PFSK-1 (cell line): ENCODE data around the gene SSNA1.

ENCODE experiments used
- FOXP2 ChIP-seq: optimal IDR thresholded peaks from 2 replicates; pipeline ENCODE3; 2011; ENCODE audit warnings: borderline replicate concordance, control low read depth, inconsistent platforms; ENCODE audit not compliant: insufficient read depth; ENCODE audit errors: extremely low read length, extremely low read depth
- POLR2AphosphoS5 ChIP-seq: IDR thresholded peaks from 2 replicates; pipeline ENCODE4 v1.6.1; 2012; ENCODE audit warnings: low read depth, mild to moderate bottlenecking, control low read depth, low read length, moderate library complexity
- REST ChIP-seq, 2 experiments: IDR thresholded peaks; 2 replicates each; pipeline versions ENCODE4 v1.6.1 to v1.8.0; 2011 to 2012; ENCODE audit warnings: low read depth in 2 of 2, low read length in 2 of 2, control low read depth in 1 of 2, inconsistent platforms in 1 of 2, mild to moderate bottlenecking in 1 of 2, moderate library complexity in 1 of 2; ENCODE audit not compliant: insufficient read depth in 1 of 2
- SIN3A ChIP-seq: IDR thresholded peaks from 2 replicates; pipeline ENCODE4 v1.6.1; 2012; ENCODE audit warnings: mild to moderate bottlenecking, low read length, moderate library complexity, borderline replicate concordance; ENCODE audit not compliant: insufficient read depth
- TAF1 ChIP-seq: IDR thresholded peaks from 2 replicates; pipeline ENCODE4 v1.6.1; 2012; ENCODE audit warnings: low read length, control low read depth, borderline replicate concordance; ENCODE audit not compliant: insufficient read depth

The SSNA1 gene

GRCh38 chr9:137230705-137231371 lies 42.4 kb downstream of the SSNA1 start, which contains the start of gene SLC34A3:
Gene SLC34A3, plus strand, starts transcription at chr9:137230901. Its CDS starts 802 bp downstream, at chr9:137231703.
- no peak for TF ChIP-seq POLR2AphosphoS5
- no peak for TF ChIP-seq SIN3A
- no peak for TF ChIP-seq REST (IDR thresholded peaks at IDR 0.05; ENCODE audit: insufficient read depth in 1 of 2, low read depth in 2 of 2, low read length in 2 of 2)
- no peak for TF ChIP-seq FOXP2
- TF ChIP-seq TAF1: no peak

GRCh38 chr9:137231372-137232039 lies 43.0 kb downstream of the SSNA1 start:
- TF ChIP-seq TAF1: no peak
- no peak for TF ChIP-seq FOXP2
- TF ChIP-seq REST (IDR thresholded peaks at IDR 0.05; ENCODE audit: insufficient read depth in 1 of 2, low read depth in 2 of 2, low read length in 2 of 2): no peak
- no peak for TF ChIP-seq SIN3A
- TF ChIP-seq POLR2AphosphoS5: no peak

- TF ChIP-seq POLR2AphosphoS5: no peak
- TF ChIP-seq SIN3A: no peak
- TF ChIP-seq REST (IDR thresholded peaks at IDR 0.05; ENCODE audit: insufficient read depth in 1 of 2, low read depth in 2 of 2, low read length in 2 of 2): no peak
- TF ChIP-seq FOXP2: no peak
- no peak for TF ChIP-seq TAF1
Observed at GRCh38 chr9:137232101-137232500, 43.6 kb downstream of the SSNA1 start.

- TF ChIP-seq REST (IDR thresholded peaks at IDR 0.05; ENCODE audit: insufficient read depth in 1 of 2, low read depth in 2 of 2, low read length in 2 of 2) (no peak), POLR2AphosphoS5 (no peak), FOXP2 (no peak), SIN3A (no peak), TAF1 (no peak)
Observed at GRCh38 chr9:137232510-137232909, 44.0 kb downstream of the SSNA1 start.
